Peyer's patch (tissue), 4 donors: ENCODE measurements around the gene TUBA1C. TPM values are rescaled to one million over a fixed set of nuclear protein-coding genes. Genes with fewer than 3 reads are reported as not detected.

Experiments
- DNase-seq, 3 donors: peaks; one replicate each; pipeline ENCODE4 v3.0.0-alpha.2; 2017 to 2019
- H3K27ac ChIP-seq, 4 donors: fragments of 200-600 bp; sonication (generic); one replicate each; pipeline ENCODE4 v1.5.1; 2016 to 2019
- H3K27me3 ChIP-seq, 2 donors: fragments of 200-600 bp; sonication (generic); one replicate each; pipeline ENCODE4 v1.5.1; 2019
- H3K36me3 ChIP-seq, 3 donors: fragments of 200-600 bp; sonication (generic); one replicate each; pipeline ENCODE4 v1.5.1; 2016 to 2019
- H3K4me1 ChIP-seq, 4 donors: fragments of 200-600 bp; sonication (generic); one replicate each; pipeline ENCODE4 v1.5.1; 2016 to 2019
- H3K4me3 ChIP-seq, 4 donors: fragments of 200-600 bp; sonication (generic); 1 replicate in 3 of 4; 2 replicates in 1 of 4; pipeline ENCODE4 v1.5.1; 2016 to 2019; ENCODE audit warnings: mild to moderate bottlenecking in 1 of 4
- H3K9me3 ChIP-seq, 4 donors: fragments of 200-600 bp; sonication (generic); one replicate each; pipeline ENCODE4 v1.5.1; 2016 to 2019; ENCODE audit warnings: mild to moderate bottlenecking in 1 of 4
- POLR2A ChIP-seq, 2 donors: fragments of 450-650 bp; IDR thresholded peaks; one replicate each; pipeline ENCODE4 v1.5.1; 2017; ENCODE audit warnings: antibody characterized with exemption in 2 of 2, mild to moderate bottlenecking in 2 of 2, moderate library complexity in 2 of 2
- total RNA-seq, 4 donors: library from RNA; depleted of rRNA; stranded (reverse); fragments of >200 nt; gene quantifications; one replicate each; pipeline ENCODE4 v1.1.0, GENCODE V29; 2016
- TF ChIP-seq, protein P1 (sequence below), 6 experiments: fragments of 450-650 bp in 4 of 6; fragments of 200-600 bp in 2 of 6; sonication (generic) in 1 of 6; IDR thresholded peaks; one replicate each; pipeline ENCODE4 v1.5.1; 2017 to 2019; ENCODE audit warnings: antibody characterized with exemption in 6 of 6, mild to moderate bottlenecking in 3 of 6, moderate library complexity in 1 of 6

Gene TUBA1C
- total RNA-seq, 4 donors from 2014 or later: 143 to 442 (median 276) TPM

DNA sequence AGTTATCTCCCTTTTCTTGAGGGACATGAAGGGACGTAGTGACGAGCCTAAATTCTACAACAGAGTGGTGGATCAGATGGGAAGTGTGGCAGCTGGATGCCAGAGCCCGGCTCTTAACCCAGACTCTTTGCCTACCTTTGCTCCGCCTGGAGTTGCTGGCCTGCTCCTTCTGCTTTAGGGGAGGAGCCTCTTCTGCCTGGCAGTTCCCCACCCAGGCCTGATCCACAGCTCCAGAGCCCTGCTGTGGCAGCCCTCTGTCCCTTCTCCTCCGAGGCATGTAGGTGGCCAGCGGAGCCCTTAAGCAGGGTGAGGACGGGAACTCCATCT, 27.8 kb downstream of the TUBA1C start:
- no peak for TF ChIP-seq POLR2A (IDR thresholded peaks at IDR 0.05)
- TF ChIP-seq, protein P1, sequence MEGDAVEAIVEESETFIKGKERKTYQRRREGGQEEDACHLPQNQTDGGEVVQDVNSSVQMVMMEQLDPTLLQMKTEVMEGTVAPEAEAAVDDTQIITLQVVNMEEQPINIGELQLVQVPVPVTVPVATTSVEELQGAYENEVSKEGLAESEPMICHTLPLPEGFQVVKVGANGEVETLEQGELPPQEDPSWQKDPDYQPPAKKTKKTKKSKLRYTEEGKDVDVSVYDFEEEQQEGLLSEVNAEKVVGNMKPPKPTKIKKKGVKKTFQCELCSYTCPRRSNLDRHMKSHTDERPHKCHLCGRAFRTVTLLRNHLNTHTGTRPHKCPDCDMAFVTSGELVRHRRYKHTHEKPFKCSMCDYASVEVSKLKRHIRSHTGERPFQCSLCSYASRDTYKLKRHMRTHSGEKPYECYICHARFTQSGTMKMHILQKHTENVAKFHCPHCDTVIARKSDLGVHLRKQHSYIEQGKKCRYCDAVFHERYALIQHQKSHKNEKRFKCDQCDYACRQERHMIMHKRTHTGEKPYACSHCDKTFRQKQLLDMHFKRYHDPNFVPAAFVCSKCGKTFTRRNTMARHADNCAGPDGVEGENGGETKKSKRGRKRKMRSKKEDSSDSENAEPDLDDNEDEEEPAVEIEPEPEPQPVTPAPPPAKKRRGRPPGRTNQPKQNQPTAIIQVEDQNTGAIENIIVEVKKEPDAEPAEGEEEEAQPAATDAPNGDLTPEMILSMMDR (IDR thresholded peaks at IDR 0.05): no peak
- H3K4me1 ChIP-seq: peaks cover 7 to 28% (median 12%) of the 10 kb centered on the region in 4 donors
- H3K36me3 ChIP-seq: no peaks in the 10 kb centered on the region
- no peak for DNase-seq
- H3K27ac ChIP-seq: no peak overlapping the region
- H3K27me3 ChIP-seq: peaks cover 0 to 27% of the 10 kb centered on the region in 2 donors
- no peak overlapping the region for H3K4me3 ChIP-seq
- no peaks in the 10 kb centered on the region for H3K9me3 ChIP-seq

DNA sequence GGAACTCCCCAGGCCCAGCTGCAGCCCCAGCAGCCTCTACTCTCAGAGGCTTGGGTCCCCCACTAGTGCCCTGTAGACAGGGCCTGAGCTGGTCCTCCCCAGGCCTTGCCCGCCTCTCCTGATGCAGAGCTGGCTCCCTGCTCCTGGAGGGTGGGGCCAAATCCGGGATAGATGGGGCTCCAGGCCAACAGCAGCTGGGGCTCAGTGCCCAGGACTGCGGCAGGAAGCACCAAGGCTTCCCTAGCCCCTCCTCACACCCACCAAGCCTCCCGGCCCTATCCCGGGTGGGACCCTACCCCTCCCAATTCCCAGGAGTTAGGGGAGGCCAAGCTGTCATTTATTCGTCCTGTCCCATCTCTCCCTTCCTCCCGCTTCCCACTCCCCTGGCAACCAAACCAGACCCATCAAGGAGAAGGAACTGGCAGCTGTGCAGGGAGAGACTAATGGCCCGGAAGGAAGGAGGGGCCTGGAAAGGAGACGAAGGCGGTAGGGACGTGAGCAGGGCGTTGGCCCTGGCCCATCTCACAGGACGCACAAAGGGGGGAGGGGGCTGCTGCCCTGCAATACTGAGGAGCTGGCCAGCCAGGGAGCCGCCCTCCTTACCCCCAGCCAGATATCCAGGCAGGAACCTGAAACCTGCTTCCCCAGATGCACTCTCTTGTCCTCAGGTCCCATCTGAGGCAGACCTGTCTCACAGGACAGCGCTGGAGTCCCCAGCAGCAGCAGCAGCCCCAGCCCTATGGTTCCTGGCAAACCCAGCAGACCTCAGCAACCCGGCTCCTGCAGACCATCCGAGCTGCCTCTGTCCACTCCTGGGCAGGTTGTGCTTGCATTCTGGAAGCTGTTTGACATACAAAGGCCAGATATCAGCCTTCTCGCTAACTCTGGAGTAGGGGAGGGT, 28.4 kb downstream of the TUBA1C start:
- Histone ChIP-seq H3K27ac (no peak overlapping the region), H3K9me3 (no peaks in the 10 kb centered on the region), H3K27me3 (peaks cover 0 to 34% of the 10 kb centered on the region in 2 donors), H3K4me3 (no peak overlapping the region), H3K36me3 (no peaks in the 10 kb centered on the region), H3K4me1 (peaks cover 7 to 29% (median 12%) of the 10 kb centered on the region in 4 donors)
- DNase-seq: peak in 1 of 3 donors; percentile 44
- TF ChIP-seq, protein P1 (IDR thresholded peaks at IDR 0.05): no peak
- TF ChIP-seq POLR2A (IDR thresholded peaks at IDR 0.05): no peak

DNA sequence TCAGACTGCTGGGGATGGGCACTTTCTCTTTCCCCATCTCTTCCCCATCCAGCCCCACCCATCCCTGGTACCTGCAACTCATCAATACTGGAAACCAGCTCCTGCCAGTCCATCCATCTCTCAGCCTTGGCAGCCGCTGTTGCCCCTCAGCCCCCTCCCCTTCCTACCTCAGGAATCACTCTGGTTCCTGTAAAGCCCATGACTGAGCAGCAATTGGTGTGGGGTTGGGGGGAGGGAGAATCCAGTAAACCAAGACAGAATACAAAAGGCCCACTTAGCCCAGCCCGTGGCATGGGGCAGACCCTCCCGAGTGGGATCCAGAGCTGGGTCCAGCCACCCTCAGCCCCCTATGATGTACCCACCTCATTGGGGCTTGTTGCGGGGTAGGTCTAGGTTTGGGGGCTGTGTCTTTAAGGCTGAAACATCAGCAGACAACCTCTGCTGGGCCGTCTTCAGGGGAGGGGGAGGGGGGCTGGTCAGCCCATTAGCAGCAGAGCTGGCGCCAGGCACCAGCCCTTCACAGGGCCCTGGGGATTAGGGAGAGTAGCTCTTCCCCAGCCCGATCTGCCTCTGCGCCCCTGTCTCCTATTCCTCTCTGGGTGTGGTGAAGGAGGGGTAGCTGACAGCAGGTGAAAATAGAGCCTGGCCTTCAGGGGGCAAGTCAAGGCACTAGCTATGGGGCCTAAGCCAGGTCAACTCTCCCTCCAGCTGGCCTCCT, 29.4 kb downstream of the TUBA1C start:
- Histone ChIP-seq H3K36me3 (no peaks in the 10 kb centered on the region), H3K9me3 (no peaks in the 10 kb centered on the region), H3K4me1 (peaks cover 7 to 29% (median 12%) of the 10 kb centered on the region in 4 donors), H3K27ac (no peak overlapping the region), H3K4me3 (no peak overlapping the region), H3K27me3 (peaks cover 0 to 35% of the 10 kb centered on the region in 2 donors)
- DNase-seq: no peak
- TF ChIP-seq, protein P1 (IDR thresholded peaks at IDR 0.05): no peak
- no peak for TF ChIP-seq POLR2A (IDR thresholded peaks at IDR 0.05)

DNA sequence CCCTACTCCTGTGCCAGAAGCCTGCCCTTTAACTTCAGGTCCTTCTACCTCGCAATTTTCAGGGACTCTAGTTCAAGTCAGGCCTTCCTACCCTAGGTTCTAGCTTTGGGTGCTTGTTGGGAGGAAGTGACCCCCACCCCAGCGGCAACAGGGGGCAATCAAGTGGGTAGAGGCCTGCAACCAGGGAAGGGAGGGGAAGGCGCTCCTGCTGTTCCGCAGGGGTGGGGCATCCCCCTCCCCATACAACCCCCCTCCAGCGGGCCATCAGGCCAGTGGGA, 29.9 kb downstream of the TUBA1C start:
- TF ChIP-seq POLR2A (IDR thresholded peaks at IDR 0.05): no peak
- TF ChIP-seq, protein P1 (IDR thresholded peaks at IDR 0.05): no peak
- Histone ChIP-seq H3K27ac (no peak overlapping the region), H3K9me3 (no peaks in the 10 kb centered on the region), H3K36me3 (no peaks in the 10 kb centered on the region), H3K4me1 (peaks cover 7 to 29% (median 12%) of the 10 kb centered on the region in 4 donors), H3K4me3 (no peak overlapping the region), H3K27me3 (peaks cover 0 to 35% of the 10 kb centered on the region in 2 donors)
- peak in 1 of 3 donors; percentile 37 for DNase-seq

DNA sequence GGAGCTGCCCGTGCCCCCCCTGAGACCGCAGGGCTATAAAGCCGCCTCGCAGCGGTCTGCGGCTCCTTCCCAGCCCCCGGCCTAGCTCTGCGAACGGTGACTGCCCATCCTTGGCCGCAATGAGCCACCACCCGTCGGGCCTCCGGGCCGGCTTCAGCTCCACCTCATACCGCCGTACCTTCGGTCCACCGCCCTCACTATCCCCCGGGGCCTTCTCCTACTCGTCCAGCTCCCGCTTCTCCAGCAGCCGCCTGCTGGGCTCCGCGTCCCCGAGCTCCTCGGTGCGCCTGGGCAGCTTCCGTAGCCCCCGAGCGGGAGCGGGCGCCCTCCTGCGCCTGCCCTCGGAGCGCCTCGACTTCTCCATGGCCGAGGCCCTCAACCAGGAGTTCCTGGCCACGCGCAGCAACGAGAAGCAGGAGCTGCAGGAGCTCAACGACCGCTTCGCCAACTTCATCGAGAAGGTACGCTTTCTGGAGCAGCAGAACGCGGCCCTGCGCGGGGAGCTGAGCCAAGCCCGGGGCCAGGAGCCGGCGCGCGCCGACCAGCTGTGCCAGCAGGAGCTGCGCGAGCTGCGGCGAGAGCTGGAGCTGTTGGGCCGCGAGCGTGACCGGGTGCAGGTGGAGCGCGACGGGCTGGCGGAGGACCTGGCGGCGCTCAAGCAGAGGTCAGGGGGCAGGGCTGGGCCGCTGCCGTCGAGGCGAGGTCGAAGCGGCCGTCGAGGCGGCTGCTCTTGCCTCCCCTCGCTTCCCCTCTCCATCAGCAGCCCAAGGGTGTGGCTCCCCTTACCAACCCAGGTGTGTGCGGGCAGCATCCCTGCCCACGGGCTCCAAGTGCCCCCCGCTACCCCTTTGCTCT, 30.4 kb downstream of the TUBA1C start, which contains the start of gene PRPH:
Gene PRPH (plus strand): TSS at position 66 of the 855 bp plus-strand sequence. CDS start 54 bp downstream, at position 120.
- TF ChIP-seq, protein P1 (IDR thresholded peaks at IDR 0.05): no peak
- no peak for TF ChIP-seq POLR2A (IDR thresholded peaks at IDR 0.05)
- Histone ChIP-seq H3K4me3 (peak within 1 kb of the TSS in 1 of 4 donors; percentile 1), H3K36me3 (no peaks in the 10 kb centered on the region), H3K9me3 (no peaks in the 10 kb centered on the region), H3K27me3 (peaks cover 0 to 35% of the 10 kb centered on the region in 2 donors), H3K27ac (no peak within 1 kb of the TSS), H3K4me1 (peaks cover 7 to 29% (median 12%) of the 10 kb centered on the region in 4 donors)
- peak in 2 of 3 donors; percentile 42 to 53 for DNase-seq
